Stomach smooth muscle (tissue), 2 donors: Measurements from ENCODE around the gene TCIRG1.

ENCODE experiments used
- H3K27ac ChIP-seq: one replicate; pipeline ENCODE4 v1.7.0; 2013; ENCODE audit warnings: mild to moderate bottlenecking, low read length, inconsistent platforms
- H3K27me3 ChIP-seq, 2 donors: one replicate each; pipeline ENCODE4 v1.7.0; 2013; ENCODE audit warnings: low read length in 2 of 2; ENCODE audit not compliant: insufficient read depth in 2 of 2, control insufficient read depth in 1 of 2
- H3K36me3 ChIP-seq, 2 donors: one replicate each; pipeline ENCODE4 v1.7.0; 2013; ENCODE audit warnings: low read length in 2 of 2; ENCODE audit not compliant: control insufficient read depth in 2 of 2, insufficient read depth in 2 of 2
- H3K4me1 ChIP-seq: one replicate; pipeline ENCODE4 v1.7.0; 2013; ENCODE audit warnings: low read length; ENCODE audit not compliant: control insufficient read depth, insufficient read depth
- H3K4me3 ChIP-seq, 2 donors: one replicate each; pipeline ENCODE4 v1.7.0; 2013; ENCODE audit warnings: low read length in 2 of 2
- H3K9ac ChIP-seq, 2 donors: one replicate each; pipeline ENCODE4 v1.7.0; 2013; ENCODE audit warnings: low read length in 2 of 2, mild to moderate bottlenecking in 1 of 2
- H3K9me3 ChIP-seq, 2 donors: one replicate each; pipeline ENCODE4 v1.7.0; 2013; ENCODE audit warnings: low read length in 2 of 2; ENCODE audit not compliant: control insufficient read depth in 2 of 2
- donor health status: healthy.
- donor health status: Pancreatic carcinoma.

Gene TCIRG1

GRCh38 chr11:68064926-68065325 lies 26.1 kb downstream of the TCIRG1 start:
- Histone ChIP-seq H3K27me3 (no peaks in the 10 kb centered on the region), H3K27ac (no peak overlapping the region), H3K4me1 (no peaks in the 10 kb centered on the region), H3K36me3 (peaks cover 54 to 65% of the 10 kb centered on the region in 2 donors), H3K4me3 (no peak overlapping the region), H3K9ac (no peak overlapping the region), H3K9me3 (no peaks in the 10 kb centered on the region)

GRCh38 chr11:68065841-68066240 lies 27.0 kb downstream of the TCIRG1 start:
- no peaks in the 10 kb centered on the region for H3K4me1 ChIP-seq
- H3K9me3 ChIP-seq = no peaks in the 10 kb centered on the region
- H3K4me3 ChIP-seq = no peak overlapping the region
- H3K27me3 ChIP-seq = no peaks in the 10 kb centered on the region
- H3K36me3 ChIP-seq = peaks cover 58 to 72% of the 10 kb centered on the region in 2 donors
- no peak overlapping the region for H3K27ac ChIP-seq
- H3K9ac ChIP-seq = no peak overlapping the region

- Histone ChIP-seq H3K4me1 (no peaks in the 10 kb centered on the region), H3K27ac (no peak overlapping the region), H3K9ac (no peak overlapping the region), H3K9me3 (no peaks in the 10 kb centered on the region), H3K27me3 (no peaks in the 10 kb centered on the region), H3K36me3 (peaks cover 61 to 76% of the 10 kb centered on the region in 2 donors), H3K4me3 (no peak overlapping the region)
Observed at GRCh38 chr11:68066742-68067141, 27.9 kb downstream of the TCIRG1 start.

- no peaks in the 10 kb centered on the region for H3K4me1 ChIP-seq
- no peaks in the 10 kb centered on the region for H3K9me3 ChIP-seq
- H3K27me3 ChIP-seq = no peaks in the 10 kb centered on the region
- H3K9ac ChIP-seq = no peak overlapping the region
- peaks cover 55 to 71% of the 10 kb centered on the region in 2 donors for H3K36me3 ChIP-seq
- H3K27ac ChIP-seq = no peak overlapping the region
- H3K4me3 ChIP-seq = no peak overlapping the region
Observed at GRCh38 chr11:68067991-68068390, 29.2 kb downstream of the TCIRG1 start.

GRCh38 chr11:68071281-68072048 lies 32.6 kb downstream of the TCIRG1 start:
- peaks cover 47 to 60% of the 10 kb centered on the region in 2 donors for H3K36me3 ChIP-seq
- H3K9me3 ChIP-seq = no peaks in the 10 kb centered on the region
- no peak overlapping the region for H3K27ac ChIP-seq
- H3K4me3 ChIP-seq = no peak overlapping the region
- no peaks in the 10 kb centered on the region for H3K27me3 ChIP-seq
- H3K9ac ChIP-seq = no peak overlapping the region
- no peaks in the 10 kb centered on the region for H3K4me1 ChIP-seq

GRCh38 chr11:68074584-68075352 lies 35.9 kb downstream of the TCIRG1 start:
- Histone ChIP-seq H3K4me3 (no peak overlapping the region), H3K27ac (no peak overlapping the region), H3K4me1 (no peaks in the 10 kb centered on the region), H3K9ac (no peak overlapping the region), H3K9me3 (no peaks in the 10 kb centered on the region), H3K36me3 (peaks cover 24 to 41% of the 10 kb centered on the region in 2 donors), H3K27me3 (no peaks in the 10 kb centered on the region)

- Histone ChIP-seq H3K4me3 (no peak overlapping the region), H3K36me3 (peaks cover 10 to 35% of the 10 kb centered on the region in 2 donors), H3K9ac (no peak overlapping the region), H3K4me1 (peaks cover 6% of the 10 kb centered on the region), H3K9me3 (no peaks in the 10 kb centered on the region), H3K27ac (no peak overlapping the region), H3K27me3 (no peaks in the 10 kb centered on the region)
Observed at GRCh38 chr11:68076371-68077042, 37.7 kb downstream of the TCIRG1 start.

GRCh38 chr11:68077617-68078582 lies 39.1 kb downstream of the TCIRG1 start:
- Histone ChIP-seq H3K9ac (no peak overlapping the region), H3K4me1 (peaks cover 6% of the 10 kb centered on the region), H3K4me3 (no peak overlapping the region), H3K9me3 (no peaks in the 10 kb centered on the region), H3K36me3 (peaks cover 6 to 30% of the 10 kb centered on the region in 2 donors), H3K27me3 (no peaks in the 10 kb centered on the region), H3K27ac (no peak overlapping the region)

GRCh38 chr11:68080860-68081259 lies 42.0 kb downstream of the TCIRG1 start:
- peaks cover 2 to 15% of the 10 kb centered on the region in 2 donors for H3K36me3 ChIP-seq
- H3K4me1 ChIP-seq = peaks cover 6% of the 10 kb centered on the region
- no peak overlapping the region for H3K9ac ChIP-seq
- H3K9me3 ChIP-seq = no peaks in the 10 kb centered on the region
- H3K27ac ChIP-seq = no peak overlapping the region
- no peaks in the 10 kb centered on the region for H3K27me3 ChIP-seq
- H3K4me3 ChIP-seq = no peak overlapping the region

- Histone ChIP-seq H3K4me3 (peak overlapping the region in 1 of 2 donors; percentile 23), H3K27me3 (no peaks in the 10 kb centered on the region), H3K9ac (no peak overlapping the region), H3K36me3 (peaks cover 2 to 15% of the 10 kb centered on the region in 2 donors), H3K27ac (peak overlapping the region; percentile 11), H3K9me3 (no peaks in the 10 kb centered on the region), H3K4me1 (peaks cover 6% of the 10 kb centered on the region)
Observed at GRCh38 chr11:68081691-68082090, 42.9 kb downstream of the TCIRG1 start.
